ENCODE results near the gene SLCO4A1.

DNA sequence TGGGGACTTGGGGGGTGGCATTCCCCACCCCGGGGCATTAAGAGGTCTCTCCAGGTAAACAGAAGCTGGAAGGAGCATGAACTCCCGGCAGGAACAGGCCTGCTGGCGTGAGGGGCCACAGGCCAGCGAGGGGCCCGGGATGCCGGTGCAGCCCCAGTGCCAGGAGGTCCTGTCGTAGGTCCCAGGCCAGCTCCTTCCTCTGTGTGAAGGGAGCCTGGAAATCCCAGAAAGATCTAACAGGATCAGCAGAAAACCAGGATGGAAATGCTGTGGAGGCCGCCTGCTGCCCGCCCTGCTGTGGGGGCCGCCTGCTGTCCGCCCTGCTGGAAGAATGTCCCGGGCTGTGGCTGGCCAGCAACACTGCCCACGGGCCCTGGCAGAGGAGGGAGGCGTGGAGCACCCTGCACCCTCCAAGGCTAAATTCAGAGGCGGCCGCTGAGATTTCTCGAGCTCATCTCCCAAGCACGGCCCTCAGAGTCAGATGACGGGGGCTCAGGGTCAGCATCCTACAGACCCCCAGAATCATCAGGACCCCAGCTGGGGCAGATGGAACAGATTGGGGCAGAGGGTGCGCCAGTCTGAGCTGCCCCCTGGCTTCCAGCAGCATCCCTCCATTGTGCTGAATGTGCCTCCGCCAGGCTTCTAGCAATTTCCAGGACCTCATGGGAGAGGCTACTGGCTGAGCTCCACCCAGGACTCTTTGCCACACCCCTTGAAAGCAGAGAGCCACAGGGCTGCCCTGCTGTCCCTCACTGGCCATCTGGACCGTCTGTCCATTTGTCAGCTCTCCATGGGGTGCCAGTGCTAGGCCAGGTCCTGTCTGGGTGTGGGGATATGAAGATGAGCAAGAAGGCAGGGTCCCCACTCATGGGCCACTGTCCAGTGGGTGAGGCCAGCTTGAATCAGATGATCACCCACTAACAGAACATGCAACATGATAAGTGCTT lies 32.2 kb upstream of the SLCO4A1 start:
- TF ChIP-seq EZH2phosphoT487 (IDR thresholded peaks at IDR 0.05; ENCODE audit: low read depth, severe bottlenecking, unreplicated experiment) (no peak), EZH2 (IDR thresholded peaks at IDR 0.05; ENCODE audit: borderline replicate concordance) (no peak)
- TF ChIP-seq, protein P1, sequence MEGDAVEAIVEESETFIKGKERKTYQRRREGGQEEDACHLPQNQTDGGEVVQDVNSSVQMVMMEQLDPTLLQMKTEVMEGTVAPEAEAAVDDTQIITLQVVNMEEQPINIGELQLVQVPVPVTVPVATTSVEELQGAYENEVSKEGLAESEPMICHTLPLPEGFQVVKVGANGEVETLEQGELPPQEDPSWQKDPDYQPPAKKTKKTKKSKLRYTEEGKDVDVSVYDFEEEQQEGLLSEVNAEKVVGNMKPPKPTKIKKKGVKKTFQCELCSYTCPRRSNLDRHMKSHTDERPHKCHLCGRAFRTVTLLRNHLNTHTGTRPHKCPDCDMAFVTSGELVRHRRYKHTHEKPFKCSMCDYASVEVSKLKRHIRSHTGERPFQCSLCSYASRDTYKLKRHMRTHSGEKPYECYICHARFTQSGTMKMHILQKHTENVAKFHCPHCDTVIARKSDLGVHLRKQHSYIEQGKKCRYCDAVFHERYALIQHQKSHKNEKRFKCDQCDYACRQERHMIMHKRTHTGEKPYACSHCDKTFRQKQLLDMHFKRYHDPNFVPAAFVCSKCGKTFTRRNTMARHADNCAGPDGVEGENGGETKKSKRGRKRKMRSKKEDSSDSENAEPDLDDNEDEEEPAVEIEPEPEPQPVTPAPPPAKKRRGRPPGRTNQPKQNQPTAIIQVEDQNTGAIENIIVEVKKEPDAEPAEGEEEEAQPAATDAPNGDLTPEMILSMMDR (IDR thresholded peaks at IDR 0.05; ENCODE audit: poor library complexity): no peak
